Measurements from ENCODE around the gene STK35.

The STK35 gene

DNA sequence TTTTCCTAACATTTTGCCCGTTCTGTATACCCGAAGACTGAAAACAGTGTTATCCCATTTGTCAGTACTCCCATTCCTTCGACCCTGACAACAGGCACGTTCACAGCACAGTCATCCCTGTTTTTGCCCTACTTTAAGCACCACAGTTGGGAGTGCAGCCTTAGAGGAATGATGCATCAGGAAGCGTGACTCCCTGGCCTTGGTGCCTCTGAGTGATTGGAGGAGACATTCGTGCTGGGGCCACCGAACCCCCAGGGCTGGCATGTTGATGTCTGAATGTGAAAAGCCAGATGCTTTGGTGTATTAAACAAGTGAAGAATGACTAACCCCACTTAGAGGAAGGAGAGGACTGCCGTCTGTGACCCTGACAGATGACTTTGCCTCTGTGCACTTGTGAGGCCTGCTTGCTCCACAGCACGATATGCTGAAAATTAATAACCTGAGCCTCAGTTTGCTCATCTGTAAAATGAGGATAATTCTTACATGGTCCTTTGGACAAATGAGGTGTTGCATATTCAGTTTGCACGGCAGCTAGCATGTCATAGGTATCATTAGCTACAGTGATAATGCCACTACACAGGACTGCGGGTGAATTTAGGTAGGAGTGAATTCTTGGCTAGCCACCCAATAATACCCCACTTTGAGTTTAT is 36.0 kb downstream of the STK35 start:
- no peak for DNase-seq

DNA sequence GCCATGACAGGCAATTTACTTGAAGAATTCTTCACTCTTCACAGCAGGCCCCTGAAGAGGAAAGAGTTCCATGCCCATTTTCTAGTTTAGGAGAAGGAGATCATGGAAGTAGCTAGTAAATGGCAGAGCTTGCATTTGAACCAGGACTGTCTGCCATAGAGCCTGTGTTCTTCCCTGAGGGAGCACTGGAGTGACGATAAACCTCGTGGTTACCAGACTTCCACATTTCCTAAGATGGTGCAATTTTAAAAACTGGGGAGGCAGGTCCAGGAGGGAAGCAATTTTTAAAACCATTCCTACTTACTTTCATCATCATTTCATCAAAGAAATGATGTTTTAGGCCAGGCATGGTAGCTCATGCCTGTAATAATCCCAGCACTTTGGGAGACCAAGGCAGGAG is 36.8 kb downstream of the STK35 start:
- no peak for DNase-seq

DNA sequence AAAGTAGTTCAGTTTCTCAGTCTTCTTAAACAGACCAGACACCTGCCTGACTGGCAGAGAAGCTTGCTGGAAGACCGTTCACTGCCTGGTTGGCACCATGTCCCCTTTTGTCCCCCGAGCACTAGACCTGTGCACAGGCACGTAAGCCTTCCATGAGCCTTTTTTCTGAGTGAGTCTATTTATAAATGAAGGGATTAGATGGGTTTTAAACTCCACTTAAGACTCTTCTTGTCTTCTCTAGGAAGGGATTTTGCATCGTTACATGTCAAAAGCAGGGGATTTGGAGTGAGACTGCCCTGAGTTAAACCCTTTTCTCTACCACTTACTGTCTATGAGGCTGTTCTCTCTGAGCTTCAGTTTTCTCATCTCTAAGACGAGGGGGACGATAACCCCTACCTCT is 37.6 kb downstream of the STK35 start:
- no peak for DNase-seq

DNA sequence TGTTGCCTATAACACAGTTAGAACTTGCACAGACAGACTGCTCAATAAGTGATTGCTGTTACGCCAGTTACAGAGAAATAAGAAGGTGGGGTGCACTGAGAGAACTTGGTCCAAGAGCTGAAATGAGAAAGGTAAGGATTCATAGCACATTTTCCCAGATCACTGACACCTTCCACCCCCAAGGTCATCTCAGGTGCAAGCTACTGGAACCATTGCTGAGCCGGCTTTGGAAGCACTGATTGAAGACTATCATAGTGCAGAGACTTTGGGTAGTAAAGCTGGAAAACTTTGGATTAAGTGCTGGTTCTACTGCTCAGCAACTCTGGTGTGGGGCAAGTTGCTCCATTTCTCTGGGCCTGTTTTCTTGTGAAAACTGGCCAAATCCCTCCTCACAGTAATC is 38.1 kb downstream of the STK35 start:
- DNase-seq: no peak

DNA sequence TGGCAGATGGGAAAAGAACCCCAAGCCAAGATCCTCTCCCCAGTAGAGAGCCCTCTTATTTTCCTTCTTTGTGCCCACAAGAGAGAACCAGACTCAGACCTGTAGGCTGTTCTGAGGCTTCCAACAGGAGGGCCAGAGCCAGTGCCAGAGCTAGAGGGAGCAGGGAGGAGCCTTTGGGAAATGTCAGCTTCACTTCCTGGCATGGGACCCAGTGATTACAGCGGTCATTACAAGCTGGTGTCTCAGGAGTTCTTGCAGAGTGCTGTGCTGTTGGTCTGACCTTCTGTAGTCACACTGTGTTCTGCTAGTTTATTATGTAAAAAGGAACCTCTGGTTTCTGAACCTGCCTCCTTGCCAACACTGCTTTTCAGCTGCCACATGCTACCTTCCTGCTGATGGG is 38.9 kb downstream of the STK35 start:
- no peak for DNase-seq

DNA sequence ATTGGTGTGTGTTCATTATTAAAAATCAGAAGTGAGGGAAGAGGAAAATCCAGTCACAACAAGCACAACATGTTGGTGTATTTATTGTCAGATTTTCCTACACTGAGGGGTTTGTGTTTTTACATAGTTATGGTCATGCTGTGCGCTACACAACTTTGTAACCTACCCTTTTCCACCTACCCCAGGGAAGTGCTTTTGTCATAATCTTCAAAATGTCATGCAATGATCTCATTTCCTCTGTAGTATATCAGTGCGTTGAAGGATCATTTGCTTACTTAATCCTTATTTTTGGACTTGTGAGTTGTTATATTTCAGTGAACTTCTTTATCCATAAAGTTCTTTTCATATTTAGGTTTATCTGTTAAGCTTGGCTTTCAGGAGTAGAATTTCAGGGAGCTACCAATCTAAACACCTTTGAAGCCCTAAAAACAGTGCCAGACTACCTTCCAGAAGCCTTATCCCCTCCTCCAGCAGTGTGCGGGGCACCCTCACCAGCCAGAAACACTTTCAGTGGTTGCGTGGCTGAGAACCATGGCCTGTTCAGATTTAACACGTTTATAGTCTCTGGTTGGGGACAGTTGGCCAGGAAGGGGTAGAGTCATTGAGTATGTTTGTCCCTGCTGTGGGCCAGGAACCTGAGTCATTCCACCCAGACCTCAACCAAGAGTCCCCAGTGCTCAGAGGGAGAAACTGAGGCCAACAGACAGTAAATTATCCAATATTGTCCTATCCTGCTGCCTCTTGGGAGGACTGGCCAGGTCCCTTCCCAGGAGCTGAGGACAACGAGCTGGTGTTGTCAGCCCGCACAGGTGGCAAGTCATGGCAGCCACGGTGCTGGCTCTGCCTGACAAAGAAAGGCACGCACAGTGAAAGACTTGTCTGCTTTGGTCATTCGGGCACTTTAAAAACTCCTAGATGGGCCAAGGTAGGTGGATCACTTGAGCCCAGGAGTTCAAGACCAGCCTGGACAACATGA is 40.3 kb downstream of the STK35 start:
- DNase-seq: no peak

DNA sequence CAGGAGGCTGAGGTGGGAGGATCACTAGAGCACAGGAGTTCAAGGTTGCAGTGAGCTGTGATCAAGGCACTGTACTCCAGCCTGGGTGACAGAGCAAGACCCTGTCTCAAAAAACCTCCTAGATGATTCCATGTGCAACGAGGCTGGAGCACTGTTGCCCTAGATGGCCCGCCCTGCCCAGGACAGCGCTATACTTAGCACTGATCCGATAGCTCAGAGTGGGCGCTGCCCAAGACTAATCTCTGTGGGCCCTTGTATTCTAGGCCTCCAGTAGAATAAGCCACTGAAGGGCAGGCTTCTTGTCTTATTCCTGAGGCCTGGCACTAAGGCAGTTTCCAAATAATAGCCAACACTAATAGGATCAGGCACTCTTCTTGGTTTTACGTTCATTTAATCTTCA is 41.0 kb downstream of the STK35 start:
- DNase-seq: no peak

DNA sequence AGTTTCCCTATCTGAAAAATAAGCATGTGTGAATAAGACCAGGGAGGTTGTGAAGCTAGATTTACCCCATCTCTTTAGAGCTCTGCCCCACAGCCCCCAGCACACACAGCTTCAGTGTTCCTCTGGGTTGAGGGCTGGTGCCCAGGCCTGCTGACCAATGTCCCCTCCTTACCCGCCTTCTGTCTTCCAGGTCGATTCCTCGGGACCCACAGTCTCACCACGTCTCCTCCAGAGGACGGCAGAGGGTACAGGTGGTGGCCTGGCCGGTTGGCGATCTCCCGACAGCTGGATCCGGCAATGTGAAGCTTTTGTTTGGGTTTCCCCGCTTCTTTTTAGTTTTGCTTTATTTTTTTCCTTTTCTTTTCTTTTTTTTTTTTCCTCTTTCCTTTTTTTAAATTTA is 42.0 kb downstream of the STK35 start:
- no peak for DNase-seq

DNA sequence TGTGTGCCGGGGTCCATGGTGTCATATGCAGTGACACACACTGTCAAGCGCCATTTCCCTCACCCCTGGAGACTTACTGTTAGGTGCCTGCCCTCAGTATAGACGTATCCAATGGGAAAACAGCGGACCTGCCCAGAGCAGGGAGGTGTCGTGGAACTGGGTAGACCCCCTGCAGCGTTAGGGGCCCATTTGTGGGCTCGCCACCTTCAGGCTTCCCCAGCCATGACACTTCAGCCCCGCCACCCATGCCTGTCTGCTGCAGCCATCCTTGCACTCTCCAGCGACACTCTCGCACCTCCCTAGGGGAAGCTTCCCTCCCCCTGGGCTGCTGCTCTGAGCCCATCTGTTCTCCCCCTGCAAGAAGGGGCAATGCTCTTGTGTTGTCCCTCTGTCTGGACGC is 43.2 kb downstream of the STK35 start:
- DNase-seq: no peak

DNA sequence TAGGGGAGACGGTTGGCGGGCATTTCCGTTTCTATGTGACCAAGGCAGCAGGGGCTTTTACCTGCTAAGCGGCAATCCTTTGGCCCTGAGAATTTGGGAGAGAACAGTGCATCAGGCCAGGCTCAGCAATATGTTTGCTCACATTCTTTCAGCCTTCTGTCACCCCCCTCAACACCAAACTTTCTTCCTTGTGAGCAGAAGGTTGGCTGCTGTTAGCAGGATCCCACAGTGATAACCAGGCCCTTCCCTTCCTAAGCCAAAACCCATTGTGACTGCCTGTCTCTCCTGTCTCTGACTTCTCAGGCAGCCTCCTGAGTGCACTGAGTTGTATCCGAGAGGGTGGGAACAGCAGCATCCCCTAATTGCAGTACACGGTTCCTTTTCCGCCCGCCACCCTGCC is 43.7 kb downstream of the STK35 start:
- no peak for DNase-seq

DNA sequence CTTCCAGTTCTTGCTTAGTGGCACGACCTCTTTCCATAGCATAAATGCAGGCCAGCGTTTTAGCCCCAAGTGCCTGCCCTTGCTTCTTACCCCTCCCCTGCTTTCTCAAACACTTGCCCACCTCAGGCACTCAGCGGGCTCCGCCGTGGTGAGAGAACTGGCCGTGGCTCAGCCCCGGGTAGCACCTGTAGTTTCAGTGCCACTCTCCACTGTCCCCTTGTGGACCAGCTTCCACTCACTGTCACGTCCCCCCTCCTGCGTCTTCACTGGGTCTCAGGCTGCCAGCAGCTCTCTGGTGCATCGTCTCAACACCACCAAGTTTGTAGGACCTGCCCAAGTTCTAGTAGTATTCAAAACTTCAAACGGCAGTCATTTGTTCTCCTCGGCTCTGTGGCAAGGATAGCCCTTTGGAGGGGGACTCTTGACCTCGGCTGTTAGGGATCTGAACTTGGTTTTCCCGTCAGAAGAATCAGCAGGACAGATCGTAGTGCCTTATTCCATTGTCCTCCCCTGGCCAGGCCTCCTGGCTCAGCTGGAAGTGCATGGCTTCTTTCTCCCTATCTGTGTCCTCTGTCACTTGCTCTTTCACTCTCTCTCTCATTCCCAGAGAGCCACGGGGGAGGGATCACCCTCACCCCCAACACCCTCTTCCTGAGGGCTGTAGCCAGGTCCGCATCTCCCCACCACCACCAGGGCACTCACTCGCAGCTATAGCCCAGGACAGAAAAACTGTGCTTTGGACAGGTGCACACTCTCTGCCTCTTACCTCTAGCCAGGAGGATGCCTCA is 44.6 kb downstream of the STK35 start:
- DNase-seq: no peak

DNA sequence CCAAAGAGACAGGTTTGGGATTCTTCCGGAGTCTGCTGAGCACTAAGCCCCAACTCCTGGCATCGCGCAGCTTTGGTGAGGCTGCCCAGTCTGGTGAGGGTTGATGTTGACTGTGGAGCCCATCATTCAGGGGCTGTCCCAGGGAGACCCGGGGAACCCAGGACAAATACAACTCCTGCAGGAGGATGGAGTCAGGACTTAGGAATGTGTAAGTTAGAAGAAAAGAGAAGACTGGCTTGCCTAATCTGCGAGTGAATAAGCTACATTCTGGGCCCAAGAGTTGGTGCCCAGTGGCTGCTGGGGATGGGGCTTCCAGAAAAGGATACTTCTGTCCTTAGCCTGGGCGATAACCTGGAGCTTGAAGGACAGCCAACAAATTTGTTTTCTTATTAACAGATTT is 47.9 kb downstream of the STK35 start:
- no peak for DNase-seq

DNA sequence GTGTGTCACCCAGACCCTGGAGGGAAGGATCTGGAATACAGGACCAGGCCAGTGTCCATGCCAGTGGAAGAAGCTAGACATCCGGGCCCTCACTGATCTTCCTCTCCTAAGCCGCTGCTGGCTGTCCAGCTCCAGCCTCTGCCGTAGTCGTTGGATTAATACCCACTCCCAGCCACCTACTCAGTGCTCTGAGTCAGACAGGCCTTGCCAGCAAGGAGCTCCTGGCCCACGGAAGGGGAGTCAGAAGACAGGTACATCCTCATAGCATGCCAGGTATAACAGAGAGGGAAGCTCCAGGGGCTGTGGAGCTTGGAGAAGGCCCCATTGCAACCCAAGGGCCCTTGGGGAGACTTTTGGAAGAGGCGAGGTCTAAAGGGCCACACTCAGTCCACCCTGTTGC is 49.0 kb downstream of the STK35 start:
- DNase-seq: no peak

DNA sequence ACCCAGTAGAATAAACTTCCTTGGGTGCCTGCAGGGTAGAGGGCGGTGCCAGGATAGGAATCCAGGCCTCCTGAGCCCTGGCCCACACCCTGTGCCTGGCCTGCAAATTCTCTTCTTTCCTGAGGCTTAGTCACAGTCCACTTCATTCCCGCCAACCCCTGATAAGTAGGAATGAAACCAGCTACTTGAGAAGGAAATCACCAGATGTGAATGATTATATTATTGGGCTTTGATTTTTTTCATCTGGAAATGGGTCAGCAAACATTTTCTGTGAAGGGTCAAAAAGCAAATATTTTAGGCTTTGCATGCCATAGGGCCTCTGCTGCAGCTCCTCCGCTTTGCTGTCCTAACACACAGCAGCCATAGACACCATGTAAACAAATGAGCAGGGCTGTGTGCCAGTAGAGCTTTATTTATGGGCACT is 50.2 kb downstream of the STK35 start:
- no peak for DNase-seq

DNA sequence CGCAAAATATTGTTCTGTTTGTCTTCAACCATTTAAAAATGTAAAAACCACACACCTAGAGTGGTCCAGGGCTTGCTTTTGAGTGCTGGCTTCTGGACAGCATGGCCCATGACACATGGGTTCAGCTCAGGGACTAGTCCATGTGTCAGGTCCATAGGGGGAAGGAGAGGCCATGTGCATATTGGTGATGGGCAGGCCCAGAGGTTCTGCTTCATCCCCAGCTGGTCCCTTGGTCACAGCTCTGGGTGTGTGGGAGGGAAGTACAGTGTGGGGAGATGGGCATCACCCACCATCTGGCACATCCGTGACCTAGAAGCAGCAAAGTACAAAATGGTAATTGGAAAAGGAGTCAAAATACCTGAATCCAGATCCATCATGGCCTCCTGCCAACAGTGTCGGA is 50.7 kb downstream of the STK35 start:
- no peak for DNase-seq

DNA sequence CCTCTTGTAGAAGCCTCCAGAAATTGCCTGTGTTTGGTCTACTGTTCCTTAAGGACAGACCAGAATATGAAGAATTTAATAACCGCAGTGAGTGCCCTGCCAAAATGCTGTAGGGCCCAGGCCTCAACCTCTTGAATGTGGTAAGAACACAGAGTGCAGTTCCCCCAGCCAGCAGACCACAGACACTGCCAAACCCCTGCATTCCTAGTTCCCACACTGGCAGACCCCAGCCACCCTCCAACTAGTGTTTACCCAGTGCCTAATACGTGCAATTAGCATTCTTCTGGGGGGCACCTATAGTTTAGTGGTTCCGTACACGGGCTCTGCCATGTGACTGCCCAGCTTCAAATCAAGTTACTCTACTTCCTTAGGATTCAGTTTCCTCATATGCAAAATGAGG is 51.7 kb downstream of the STK35 start:
- peak in 1 of 2 experiments; percentile 15 for DNase-seq

DNA sequence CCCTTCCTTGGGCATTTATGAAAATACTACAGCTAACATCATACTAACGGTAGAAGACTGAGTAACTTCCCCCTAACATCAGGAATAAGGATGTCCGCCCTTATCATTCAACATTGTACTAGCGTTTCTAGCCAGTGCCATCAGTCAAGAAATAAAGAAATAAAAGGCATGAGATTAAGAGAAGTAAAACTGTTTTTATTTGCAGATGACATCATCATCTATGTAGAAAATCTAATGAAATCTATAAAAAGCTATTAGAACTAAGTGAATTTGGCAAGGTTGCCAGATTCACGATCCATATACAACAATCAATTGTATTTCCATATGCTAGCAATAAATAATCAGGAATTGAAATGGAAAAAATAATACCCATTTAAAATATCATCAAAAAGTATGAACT is 54.6 kb downstream of the STK35 start:
- DNase-seq: no peak

DNA sequence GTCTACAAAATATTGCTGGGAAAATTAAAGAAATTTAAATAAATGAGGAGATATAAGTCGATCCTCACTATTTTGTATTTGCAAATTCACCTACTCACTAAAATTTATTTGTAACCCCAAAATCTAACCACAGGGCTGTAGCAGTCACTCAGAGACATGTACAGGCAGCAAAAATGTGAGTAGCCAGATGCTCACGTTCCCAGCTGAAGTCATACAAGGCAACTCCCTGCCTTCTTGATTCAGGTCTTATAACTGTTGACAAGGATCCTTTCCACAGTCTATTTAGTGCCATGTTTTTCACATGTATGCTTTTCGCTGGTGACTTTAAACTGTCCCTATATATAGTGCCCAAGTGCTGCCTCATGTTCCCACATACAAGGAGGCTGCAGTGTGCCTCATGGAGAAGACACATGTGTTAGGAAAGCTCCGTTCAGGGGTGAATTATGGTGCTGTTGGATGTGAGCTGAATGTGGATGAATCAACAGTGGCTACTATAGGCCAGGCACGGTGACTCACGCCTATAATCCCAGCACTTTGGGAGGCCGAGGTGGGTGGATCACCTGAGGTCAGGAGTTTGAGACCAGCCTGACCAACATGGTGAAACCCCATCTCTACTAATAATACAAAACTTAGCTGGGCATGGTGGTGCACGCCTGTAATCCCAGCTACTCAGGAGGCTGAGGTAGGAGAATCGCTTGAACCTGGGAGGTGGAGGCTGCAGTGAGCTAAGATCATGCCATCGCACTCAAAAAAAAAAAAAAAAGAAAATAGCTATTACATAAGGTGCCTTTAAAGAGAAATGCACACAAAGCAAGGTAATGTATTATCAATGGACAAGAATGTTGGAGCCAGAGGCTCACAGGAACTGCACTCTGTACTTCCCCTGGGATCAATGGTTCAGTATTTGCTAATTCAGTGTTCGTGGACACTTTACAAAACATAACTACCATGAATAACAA is 55.3 kb downstream of the STK35 start:
- DNase-seq: no peak

DNA sequence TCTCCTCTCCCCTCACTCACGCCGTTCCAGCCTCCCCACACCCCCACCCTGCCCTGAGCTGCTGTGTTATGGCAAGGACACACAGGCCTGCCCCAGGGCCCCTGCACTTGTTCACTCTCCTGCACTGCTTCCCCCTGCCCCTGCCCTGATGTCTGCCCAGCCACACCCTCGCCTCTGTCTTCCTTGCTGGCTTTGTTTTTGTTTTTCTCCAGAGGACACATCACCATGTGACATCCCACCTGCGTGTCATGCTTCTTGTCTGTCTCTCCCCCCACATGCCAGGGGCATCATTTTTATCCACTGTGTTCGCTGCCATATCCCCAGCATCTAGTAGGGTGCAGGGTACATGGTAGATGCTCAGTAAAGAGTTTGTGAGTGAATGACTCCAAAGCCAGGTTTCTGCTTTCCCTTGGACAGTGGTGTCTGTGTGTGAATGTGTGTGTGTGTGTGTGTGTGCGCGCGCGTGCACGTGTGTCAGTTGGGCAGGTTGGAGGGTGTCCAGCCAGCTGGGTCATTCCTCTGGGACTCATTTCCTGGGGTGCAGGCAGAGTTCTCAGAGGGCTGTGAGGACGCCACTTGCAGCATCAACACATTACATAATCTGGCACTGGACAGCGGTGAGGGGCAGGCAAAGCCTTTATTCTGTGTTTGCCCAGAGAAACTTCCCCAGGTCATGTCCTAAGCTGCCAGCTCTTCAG is 60.6 kb downstream of the STK35 start:
- DNase-seq: no peak

DNA sequence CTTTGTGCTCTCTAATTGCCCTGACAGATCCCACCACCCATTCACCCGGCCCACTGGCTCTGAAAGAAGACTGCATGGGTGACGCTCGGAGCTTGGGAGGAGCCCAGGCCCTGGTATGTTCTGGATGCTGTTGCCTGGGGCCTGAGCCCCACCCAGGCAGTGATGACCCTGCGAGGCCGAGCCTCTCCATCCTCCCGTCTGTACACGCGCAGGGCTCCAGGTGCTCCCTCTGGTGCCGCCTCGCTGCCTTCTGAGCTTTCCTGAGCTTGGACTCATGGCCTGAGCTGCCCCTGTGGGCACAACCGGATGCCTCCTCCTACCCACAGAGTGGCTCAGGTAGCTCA is 61.2 kb downstream of the STK35 start:
- DNase-seq: no peak

DNA sequence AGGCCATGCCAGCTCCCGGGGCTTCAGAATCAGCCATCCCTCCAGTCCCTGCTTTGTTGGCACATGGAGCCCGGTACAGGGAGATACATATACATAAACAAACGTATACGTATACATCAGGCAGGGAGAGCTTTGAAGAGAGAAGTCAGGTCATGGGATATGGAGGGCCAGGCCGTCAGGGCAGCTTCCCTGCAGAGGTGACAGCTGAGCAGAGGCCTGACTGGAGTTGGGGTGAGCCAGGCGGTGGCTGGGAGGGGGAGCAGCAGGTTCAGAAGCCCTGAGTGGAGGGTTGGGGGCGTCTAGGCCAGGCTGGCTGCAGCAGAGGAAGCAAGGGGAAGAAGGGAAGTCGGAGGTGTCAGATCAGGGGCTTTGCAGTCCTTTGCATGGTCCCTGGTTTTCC is 61.7 kb downstream of the STK35 start:
- DNase-seq: no peak

DNA sequence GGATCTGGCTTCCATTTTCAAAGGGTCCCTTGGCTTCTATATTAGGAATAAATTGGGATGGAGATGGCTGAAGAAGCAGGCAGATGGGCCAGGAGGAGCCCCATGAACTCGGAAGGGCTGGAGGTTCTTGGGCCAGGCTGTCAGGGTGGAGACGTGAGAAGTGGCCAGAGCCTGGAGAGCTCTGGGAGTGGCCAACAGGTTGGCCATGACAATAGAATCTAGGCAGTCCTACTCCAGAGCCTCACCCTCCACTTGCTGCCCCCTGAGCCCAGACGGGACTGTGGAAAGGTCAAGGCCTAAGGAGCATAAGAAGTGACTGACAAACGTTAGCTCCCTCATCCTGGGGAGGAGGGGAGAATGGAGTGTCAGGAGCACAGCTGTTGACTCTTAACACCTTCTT is 62.1 kb downstream of the STK35 start:
- DNase-seq: no peak

Measured in NCI-H526 (cell line).